Panc1 (cell line): Measurements from ENCODE around the gene NCKAP5. TPM values are rescaled to one million over a fixed set of nuclear protein-coding genes. Genes with fewer than 3 reads are reported as not detected.

Experiments used
- ATAC-seq: fragments of 200-7000 bp; cut with Tn5 transposase; 2 replicates; pipeline ENCODE4 v1.9.1; 2020; ENCODE audit warnings: mild to moderate bottlenecking, moderate library complexity
- BruUV-seq: library from RNA; stranded (reverse); fragments of 400-500 nt; replicated peaks from 2 replicates; lab custom pipeline; 2021; lab: Mats Ljungman, UMichigan
- CTCF ChIA-PET: fragments of 300-600 bp; sonication (Branson Sonifier 250); formaldehyde crosslinking; loops from one replicate; lab custom pipeline; 2022; ENCODE audit warnings: antibody characterized with exemption; lab: Charles Lee
- POLR2A ChIA-PET: fragments of 300-600 bp; sonication (Branson Sonifier 250); formaldehyde crosslinking; loops from one replicate; lab custom pipeline; 2022; ENCODE audit warnings: antibody characterized with exemption; lab: Charles Lee
- DNase-seq: peaks from one replicate; pipeline ENCODE4 v3.0.0-alpha.2; 2010; ENCODE audit warnings: low read depth, low spot score
- H3K27ac ChIP-seq: 2 replicates; pipeline ENCODE4 v1.5.1; 2011; ENCODE audit warnings: mild to moderate bottlenecking, low read length, inconsistent platforms
- H3K27me3 ChIP-seq: fragments of 200-500 bp; sonication (Bioruptor generic); 2 replicates; pipeline ENCODE4 v1.6.0; 2014; ENCODE audit warnings: low read length, inconsistent platforms; ENCODE audit not compliant: control insufficient read depth, insufficient read depth
- H3K36me3 ChIP-seq: fragments of 200-500 bp; sonication (Bioruptor generic); 2 replicates; pipeline ENCODE4 v1.5.1; 2014; ENCODE audit warnings: inconsistent platforms, mild to moderate bottlenecking, low read length, moderate library complexity; ENCODE audit not compliant: control insufficient read depth, insufficient read depth
- H3K4me1 ChIP-seq: 2 replicates; pipeline ENCODE4 v1.5.1; 2011; ENCODE audit warnings: inconsistent platforms, mild to moderate bottlenecking, low read length, moderate library complexity; ENCODE audit not compliant: control insufficient read depth, insufficient read depth
- H3K4me3 ChIP-seq, 2 experiments: 2 replicates each; pipeline ENCODE4 v1.5.1; 2011 to 2012; ENCODE audit warnings: low read depth in 2 of 2, low read length in 2 of 2, mild to moderate bottlenecking in 2 of 2, inconsistent platforms in 1 of 2, moderate library complexity in 1 of 2
- H3K9me3 ChIP-seq: fragments of 200-500 bp; sonication (Bioruptor generic); 2 replicates; pipeline ENCODE4 v1.5.1; 2014; ENCODE audit warnings: low read depth, mild to moderate bottlenecking, inconsistent platforms, low read length, moderate library complexity; ENCODE audit not compliant: control insufficient read depth, insufficient read depth
- CTCF ChIP-seq: fragments of 450-650 bp; IDR thresholded peaks from 2 replicates; pipeline ENCODE4 v1.5.1; 2017; ENCODE audit warnings: mild to moderate bottlenecking
- POLR2AphosphoS5 ChIP-seq: IDR thresholded peaks from 2 replicates; pipeline ENCODE4 v1.6.1; 2012; ENCODE audit warnings: mild to moderate bottlenecking, low read depth, low read length, moderate library complexity
- SIN3A ChIP-seq: IDR thresholded peaks from 2 replicates; pipeline ENCODE4 v1.6.1; 2012; ENCODE audit warnings: low read depth, mild to moderate bottlenecking, low read length, moderate library complexity, borderline replicate concordance; ENCODE audit not compliant: insufficient read depth
- TCF7L2 ChIP-seq: IDR thresholded peaks from 2 replicates; pipeline ENCODE4 v1.6.1; 2011; ENCODE audit warnings: mild to moderate bottlenecking, low read depth, low read length, inconsistent platforms
- in situ Hi-C: cut with HindIII; loops from 2 replicates; pipeline ENCODE4 v1.10.0; 2016; ENCODE audit warnings: low sequenced_read_pairs, low pct_unique_long_range_greater_than_20kb
- intact Hi-C: fragments of 100-400 bp; cut with micrococcal nuclease; formaldehyde crosslinking; loops from one replicate; pipeline ENCODE4 v1.10.0; 2022; ENCODE audit not compliant: unreplicated experiment
- total RNA-seq: library from RNA; stranded (reverse); gene quantifications from one replicate; pipeline ENCODE4 v1.2.1, GENCODE V29; 2021; ENCODE audit not compliant: unreplicated experiment
- TF ChIP-seq, protein P1 (sequence below), 2 experiments: IDR thresholded peaks; 2 replicates each; pipeline ENCODE4 v1.6.1; 2011 to 2012; ENCODE audit warnings: low read depth in 2 of 2, control low read depth in 1 of 2, low read length in 1 of 2, mild to moderate bottlenecking in 1 of 2, moderate library complexity in 1 of 2; ENCODE audit not compliant: insufficient read depth in 1 of 2

The NCKAP5 gene
- total RNA-seq, 1 experiment from 2014 or later = 0.10 TPM

- Histone ChIP-seq H3K36me3 (no peaks in the 10 kb centered on the region), H3K27me3 (no peaks in the 10 kb centered on the region), H3K9me3 (no peaks in the 10 kb centered on the region), H3K4me1 (no peaks in the 10 kb centered on the region), H3K27ac (no peak overlapping the region), H3K4me3 (no peak overlapping the region)
- TF ChIP-seq CTCF = peak; percentile 76
- TF ChIP-seq SIN3A = no peak
- TF ChIP-seq, protein P1, sequence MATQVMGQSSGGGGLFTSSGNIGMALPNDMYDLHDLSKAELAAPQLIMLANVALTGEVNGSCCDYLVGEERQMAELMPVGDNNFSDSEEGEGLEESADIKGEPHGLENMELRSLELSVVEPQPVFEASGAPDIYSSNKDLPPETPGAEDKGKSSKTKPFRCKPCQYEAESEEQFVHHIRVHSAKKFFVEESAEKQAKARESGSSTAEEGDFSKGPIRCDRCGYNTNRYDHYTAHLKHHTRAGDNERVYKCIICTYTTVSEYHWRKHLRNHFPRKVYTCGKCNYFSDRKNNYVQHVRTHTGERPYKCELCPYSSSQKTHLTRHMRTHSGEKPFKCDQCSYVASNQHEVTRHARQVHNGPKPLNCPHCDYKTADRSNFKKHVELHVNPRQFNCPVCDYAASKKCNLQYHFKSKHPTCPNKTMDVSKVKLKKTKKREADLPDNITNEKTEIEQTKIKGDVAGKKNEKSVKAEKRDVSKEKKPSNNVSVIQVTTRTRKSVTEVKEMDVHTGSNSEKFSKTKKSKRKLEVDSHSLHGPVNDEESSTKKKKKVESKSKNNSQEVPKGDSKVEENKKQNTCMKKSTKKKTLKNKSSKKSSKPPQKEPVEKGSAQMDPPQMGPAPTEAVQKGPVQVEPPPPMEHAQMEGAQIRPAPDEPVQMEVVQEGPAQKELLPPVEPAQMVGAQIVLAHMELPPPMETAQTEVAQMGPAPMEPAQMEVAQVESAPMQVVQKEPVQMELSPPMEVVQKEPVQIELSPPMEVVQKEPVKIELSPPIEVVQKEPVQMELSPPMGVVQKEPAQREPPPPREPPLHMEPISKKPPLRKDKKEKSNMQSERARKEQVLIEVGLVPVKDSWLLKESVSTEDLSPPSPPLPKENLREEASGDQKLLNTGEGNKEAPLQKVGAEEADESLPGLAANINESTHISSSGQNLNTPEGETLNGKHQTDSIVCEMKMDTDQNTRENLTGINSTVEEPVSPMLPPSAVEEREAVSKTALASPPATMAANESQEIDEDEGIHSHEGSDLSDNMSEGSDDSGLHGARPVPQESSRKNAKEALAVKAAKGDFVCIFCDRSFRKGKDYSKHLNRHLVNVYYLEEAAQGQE (IDR thresholded peaks at IDR 0.05; ENCODE audit: insufficient read depth in 1 of 2, low read depth in 2 of 2, low read length in 1 of 2) = no peak
- TF ChIP-seq POLR2AphosphoS5 = no peak
- BruUV-seq = no TSS peak
- in situ Hi-C loops (no loop called here), intact Hi-C loops (loop anchor here (5.0 kb wide), 1 partner anchor 521 kb away; no protein-coding TSS in a partner anchor)
- ATAC-seq = peak; percentile 90
- POLR2A ChIA-PET = interaction anchor here (0.6 kb wide), 1 partner anchor 56 kb away, joined by 3 read pairs; no protein-coding TSS in a partner anchor
- peak; percentile 18 for DNase-seq
- CTCF ChIA-PET = interaction anchor here (0.5 to 0.6 kb wide), 2 partner anchors 500 to 530 kb away, joined by 3 to 4 read pairs; no protein-coding TSS in a partner anchor
Measured at GRCh38 chr2:132651115-132652045, 916.9 kb downstream of the NCKAP5 start.

DNA sequence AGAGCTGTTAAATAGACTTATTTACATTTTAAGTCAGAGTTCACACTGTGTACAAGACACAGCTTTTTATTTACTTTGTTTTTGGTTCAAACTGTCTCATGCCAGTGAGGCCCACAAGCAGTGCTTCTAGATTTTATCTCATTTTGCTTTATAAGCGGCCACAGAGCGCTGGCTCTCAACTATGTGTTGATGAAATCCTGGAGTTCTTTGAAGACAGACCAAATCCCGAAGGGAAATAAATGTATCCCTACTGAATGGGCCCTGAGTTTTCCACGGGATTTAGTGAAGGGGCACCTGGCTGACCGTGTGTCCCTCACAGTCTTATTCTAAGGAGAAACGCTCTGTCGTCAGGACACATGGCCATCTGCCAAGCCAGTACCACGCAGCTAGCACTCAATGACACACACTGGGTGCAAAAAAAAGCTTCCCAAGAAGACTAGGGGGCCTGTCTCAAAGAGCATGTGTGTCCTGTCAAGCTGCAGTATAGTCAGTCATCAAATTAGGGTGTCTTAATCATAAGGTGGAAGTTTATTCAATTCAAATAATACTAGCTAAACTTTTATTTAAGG lies 921.6 kb downstream of the NCKAP5 start:
- DNase-seq = no peak
- Histone ChIP-seq H3K27me3 (no peaks in the 10 kb centered on the region), H3K9me3 (no peaks in the 10 kb centered on the region), H3K27ac (no peak overlapping the region), H3K36me3 (no peaks in the 10 kb centered on the region), H3K4me3 (no peak overlapping the region), H3K4me1 (no peaks in the 10 kb centered on the region)
- POLR2A ChIA-PET = no interaction called here
- intact Hi-C loops = no loop called here
- TF ChIP-seq, protein P1 (IDR thresholded peaks at IDR 0.05; ENCODE audit: insufficient read depth in 1 of 2, low read depth in 2 of 2, low read length in 1 of 2) = no peak
- no peak for TF ChIP-seq TCF7L2
- TF ChIP-seq SIN3A = no peak
- no peak for TF ChIP-seq CTCF
- no peak for TF ChIP-seq POLR2AphosphoS5
- CTCF ChIA-PET = interaction anchor here (0.6 kb wide), 1 partner anchor 23 kb away, joined by 4 read pairs; the partner anchor contains the start of gene LYPD1
- no TSS peak for BruUV-seq
- no peak for ATAC-seq
- in situ Hi-C loops = no loop called here
